ENCODE data around the gene TMEM215.

The TMEM215 gene

GRCh38 chr9:32825203-32825602 is 41.9 kb downstream of the TMEM215 start:
- no peak overlapping the region for H3K4me3 ChIP-seq (ENCODE audit: low read length)
- DNase-seq (ENCODE audit: low read depth, low spot score) = no peak

GRCh38 chr9:32828861-32829260 is 45.5 kb downstream of the TMEM215 start:
- DNase-seq (ENCODE audit: low read depth, low spot score) = no peak
- no peak overlapping the region for H3K4me3 ChIP-seq (ENCODE audit: low read length)

GRCh38 chr9:32832346-32832745 is 49.0 kb downstream of the TMEM215 start:
- H3K4me3 ChIP-seq (ENCODE audit: low read length) = no peak overlapping the region
- no peak for DNase-seq (ENCODE audit: low read depth, low spot score)
